Uterus (tissue), 2 donors: ENCODE data around the gene SP1.

Experiments
- CTCF ChIP-seq, 4 experiments: fragments of 200-600 bp in 2 of 4; fragments of 450-650 bp in 2 of 4; sonication (generic) in 2 of 4; IDR thresholded peaks; one replicate each; pipeline ENCODE4 v1.5.1; 2016 to 2019; ENCODE audit warnings: antibody characterized with exemption in 4 of 4, mild to moderate bottlenecking in 2 of 4, moderate library complexity in 1 of 4
- POLR2A ChIP-seq, 2 donors: fragments of 450-650 bp; IDR thresholded peaks; one replicate each; pipeline ENCODE4 v1.6.1; 2016; ENCODE audit warnings: antibody characterized with exemption in 2 of 2, mild to moderate bottlenecking in 1 of 2, moderate library complexity in 1 of 2

GRCh38 chr12:53425515-53426150 is 45.7 kb downstream of the SP1 start:
- TF ChIP-seq CTCF (IDR thresholded peaks at IDR 0.05) (no peak), POLR2A (IDR thresholded peaks at IDR 0.05) (no peak)
